Measurements from ENCODE around the gene RAVER1.
A peak's percentile ranks its signal among the peaks of the same experiment; 100 is the strongest.
"Not testable (repeated sequence)": the region's sequence is repeated elsewhere in the genome, so short reads cannot be mapped to it uniquely, and the experiment has no call there.

The RAVER1 gene

GRCh38 chr19:10290876-10291553 lies 42.3 kb downstream of the RAVER1 start:
- Mint-ChIP-seq H3K4me3 (peak overlapping the region; percentile 84), H3K27me3 (peaks cover 34% of the 10 kb centered on the region), H3K36me3 (no peaks in the 10 kb centered on the region), H3K9me3 (no peaks in the 10 kb centered on the region), H3K4me1 (peaks cover 65% of the 10 kb centered on the region), H3K27ac (no peak overlapping the region)

GRCh38 chr19:10290357-10290875 lies 42.9 kb downstream of the RAVER1 start:
- Mint-ChIP-seq H3K27me3 (peaks cover 31% of the 10 kb centered on the region), H3K27ac (no peak overlapping the region), H3K36me3 (no peaks in the 10 kb centered on the region), H3K4me3 (peak overlapping the region; percentile 84), H3K4me1 (peaks cover 60% of the 10 kb centered on the region), H3K9me3 (no peaks in the 10 kb centered on the region)

DNA sequence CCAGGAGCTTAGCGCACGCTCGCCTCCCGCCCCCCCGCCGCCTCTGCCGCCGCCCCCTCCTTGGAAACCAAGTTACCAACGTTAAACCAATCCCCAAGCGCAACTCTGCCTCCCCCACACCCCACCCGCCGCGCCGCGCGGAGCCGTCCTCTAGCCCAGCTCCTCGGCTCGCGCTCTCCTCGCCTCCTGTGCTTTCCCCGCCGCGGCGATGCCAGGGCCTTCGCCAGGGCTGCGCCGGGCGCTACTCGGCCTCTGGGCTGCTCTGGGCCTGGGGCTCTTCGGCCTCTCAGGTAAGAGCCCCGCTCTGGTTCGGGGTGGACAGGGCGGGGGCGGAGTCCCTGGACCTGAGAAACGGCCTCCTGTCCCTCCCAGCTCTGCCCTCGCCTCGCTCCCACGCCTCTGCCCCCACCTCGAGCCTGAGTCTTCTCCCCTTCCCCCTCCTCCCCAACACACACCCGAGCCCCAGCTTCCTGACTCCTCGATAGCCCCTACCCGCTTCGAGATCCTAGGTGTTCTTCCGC lies 43.4 kb downstream of the RAVER1 start, which contains the start of gene ICAM5:
Gene ICAM5 (plus strand): TSS at position 117 of the 521 bp plus-strand sequence. CDS start 92 bp downstream, at position 209.
- H3K4me3 Mint-ChIP-seq = peak within 1 kb of the TSS; percentile 84
- peaks cover 59% of the 10 kb centered on the region for H3K4me1 Mint-ChIP-seq
- H3K9me3 Mint-ChIP-seq = no peaks in the 10 kb centered on the region
- H3K27me3 Mint-ChIP-seq = peaks cover 30% of the 10 kb centered on the region
- H3K27ac Mint-ChIP-seq = peak within 1 kb of the TSS; percentile 55
- peaks cover 4% of the 10 kb centered on the region for H3K36me3 Mint-ChIP-seq

- peaks cover 56% of the 10 kb centered on the region for H3K4me1 Mint-ChIP-seq
Measured at GRCh38 chr19:10289167-10289835, 44.0 kb downstream of the RAVER1 start.

GRCh38 chr19:10288662-10289166 lies 44.6 kb downstream of the RAVER1 start:
- H3K36me3 Mint-ChIP-seq = peaks cover 5% of the 10 kb centered on the region
- H3K9me3 Mint-ChIP-seq = no peaks in the 10 kb centered on the region
- H3K4me1 Mint-ChIP-seq = peaks cover 55% of the 10 kb centered on the region
- H3K27ac Mint-ChIP-seq = peak overlapping the region; percentile 55
- H3K27me3 Mint-ChIP-seq = peaks cover 26% of the 10 kb centered on the region
- H3K4me3 Mint-ChIP-seq = peak overlapping the region; percentile 84

More at GRCh38 chr19:10289167-10289835, 44.0 kb downstream of the RAVER1 start:
- Mint-ChIP-seq H3K27ac (peak overlapping the region; percentile 17), H3K36me3 (peaks cover 4% of the 10 kb centered on the region), H3K4me3 (peak overlapping the region; percentile 84), H3K27me3 (peaks cover 27% of the 10 kb centered on the region), H3K9me3 (no peaks in the 10 kb centered on the region)

DNA sequence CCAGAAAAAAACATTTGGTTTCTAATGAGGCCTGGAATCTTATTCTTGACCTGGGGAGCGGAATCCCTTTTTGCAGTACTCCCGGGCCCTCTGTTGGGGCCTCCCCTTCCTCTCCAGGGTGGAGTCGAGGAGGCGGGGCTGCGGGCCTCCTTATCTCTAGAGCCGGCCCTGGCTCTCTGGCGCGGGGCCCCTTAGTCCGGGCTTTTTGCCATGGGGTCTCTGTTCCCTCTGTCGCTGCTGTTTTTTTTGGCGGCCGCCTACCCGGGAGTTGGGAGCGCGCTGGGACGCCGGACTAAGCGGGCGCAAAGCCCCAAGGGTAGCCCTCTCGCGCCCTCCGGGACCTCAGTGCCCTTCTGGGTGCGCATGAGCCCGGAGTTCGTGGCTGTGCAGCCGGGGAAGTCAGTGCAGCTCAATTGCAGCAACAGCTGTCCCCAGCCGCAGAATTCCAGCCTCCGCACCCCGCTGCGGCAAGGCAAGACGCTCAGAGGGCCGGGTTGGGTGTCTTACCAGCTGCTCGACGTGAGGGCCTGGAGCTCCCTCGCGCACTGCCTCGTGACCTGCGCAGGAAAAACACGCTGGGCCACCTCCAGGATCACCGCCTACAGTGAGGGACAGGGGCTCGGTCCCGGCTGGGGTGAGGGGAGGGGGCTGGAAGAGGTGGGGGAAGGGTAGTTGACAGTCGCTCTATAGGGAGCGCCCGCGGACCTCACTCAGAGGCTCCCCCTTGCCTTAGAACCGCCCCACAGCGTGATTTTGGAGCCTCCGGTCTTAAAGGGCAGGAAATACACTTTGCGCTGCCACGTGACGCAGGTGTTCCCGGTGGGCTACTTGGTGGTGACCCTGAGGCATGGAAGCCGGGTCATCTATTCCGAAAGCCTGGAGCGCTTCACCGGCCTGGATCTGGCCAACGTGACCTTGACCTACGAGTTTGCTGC lies 46.3 kb downstream of the RAVER1 start, which contains the start of gene ICAM4:
Gene ICAM4 (plus strand): TSS at position 153 of the 935 bp plus-strand sequence. CDS start 58 bp downstream, at position 211.
- no peaks in the 10 kb centered on the region for H3K9me3 Mint-ChIP-seq
- no peak within 1 kb of the TSS for H3K27ac Mint-ChIP-seq
- H3K36me3 Mint-ChIP-seq = peaks cover 5% of the 10 kb centered on the region
- H3K4me3 Mint-ChIP-seq = peak within 1 kb of the TSS; percentile 73
- peaks cover 46% of the 10 kb centered on the region for H3K4me1 Mint-ChIP-seq
- peaks cover 15% of the 10 kb centered on the region for H3K27me3 Mint-ChIP-seq

DNA sequence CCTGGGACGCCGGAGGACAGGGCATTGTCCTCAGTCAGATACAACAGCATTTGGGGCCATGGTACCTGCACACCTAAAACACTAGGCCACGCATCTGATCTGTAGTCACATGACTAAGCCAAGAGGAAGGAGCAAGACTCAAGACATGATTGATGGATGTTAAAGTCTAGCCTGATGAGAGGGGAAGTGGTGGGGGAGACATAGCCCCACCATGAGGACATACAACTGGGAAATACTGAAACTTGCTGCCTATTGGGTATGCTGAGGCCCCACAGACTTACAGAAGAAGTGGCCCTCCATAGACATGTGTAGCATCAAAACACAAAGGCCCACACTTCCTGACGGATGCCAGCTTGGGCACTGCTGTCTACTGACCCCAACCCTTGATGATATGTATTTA lies 47.9 kb downstream of the RAVER1 start:
- Mint-ChIP-seq H3K4me1 (peaks cover 35% of the 10 kb centered on the region), H3K9me3 (no peaks in the 10 kb centered on the region), H3K27me3 (peaks cover 8% of the 10 kb centered on the region), H3K27ac (no peak overlapping the region), H3K4me3 (no peak overlapping the region), H3K36me3 (peaks cover 5% of the 10 kb centered on the region)

DNA sequence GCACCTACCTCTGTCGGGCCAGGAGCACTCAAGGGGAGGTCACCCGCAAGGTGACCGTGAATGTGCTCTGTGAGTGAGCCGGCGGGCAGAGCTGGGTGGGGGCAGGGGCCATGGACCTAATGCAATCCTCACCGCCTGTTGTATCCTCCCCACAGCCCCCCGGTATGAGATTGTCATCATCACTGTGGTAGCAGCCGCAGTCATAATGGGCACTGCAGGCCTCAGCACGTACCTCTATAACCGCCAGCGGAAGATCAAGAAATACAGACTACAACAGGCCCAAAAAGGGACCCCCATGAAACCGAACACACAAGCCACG lies 48.4 kb downstream of the RAVER1 start:
- Mint-ChIP-seq H3K27ac (no peak overlapping the region), H3K27me3 (peaks cover 5% of the 10 kb centered on the region), H3K36me3 (peaks cover 7% of the 10 kb centered on the region), H3K4me3 (no peak overlapping the region), H3K4me1 (peaks cover 33% of the 10 kb centered on the region), H3K9me3 (no peaks in the 10 kb centered on the region)

GRCh38 chr19:10284065-10284959 lies 49.0 kb downstream of the RAVER1 start:
- H3K27ac Mint-ChIP-seq = no peak overlapping the region
- no peak overlapping the region for H3K4me3 Mint-ChIP-seq
- no peaks in the 10 kb centered on the region for H3K9me3 Mint-ChIP-seq
- peaks cover 34% of the 10 kb centered on the region for H3K4me1 Mint-ChIP-seq
- H3K27me3 Mint-ChIP-seq = peaks cover 5% of the 10 kb centered on the region
- peaks cover 10% of the 10 kb centered on the region for H3K36me3 Mint-ChIP-seq

DNA sequence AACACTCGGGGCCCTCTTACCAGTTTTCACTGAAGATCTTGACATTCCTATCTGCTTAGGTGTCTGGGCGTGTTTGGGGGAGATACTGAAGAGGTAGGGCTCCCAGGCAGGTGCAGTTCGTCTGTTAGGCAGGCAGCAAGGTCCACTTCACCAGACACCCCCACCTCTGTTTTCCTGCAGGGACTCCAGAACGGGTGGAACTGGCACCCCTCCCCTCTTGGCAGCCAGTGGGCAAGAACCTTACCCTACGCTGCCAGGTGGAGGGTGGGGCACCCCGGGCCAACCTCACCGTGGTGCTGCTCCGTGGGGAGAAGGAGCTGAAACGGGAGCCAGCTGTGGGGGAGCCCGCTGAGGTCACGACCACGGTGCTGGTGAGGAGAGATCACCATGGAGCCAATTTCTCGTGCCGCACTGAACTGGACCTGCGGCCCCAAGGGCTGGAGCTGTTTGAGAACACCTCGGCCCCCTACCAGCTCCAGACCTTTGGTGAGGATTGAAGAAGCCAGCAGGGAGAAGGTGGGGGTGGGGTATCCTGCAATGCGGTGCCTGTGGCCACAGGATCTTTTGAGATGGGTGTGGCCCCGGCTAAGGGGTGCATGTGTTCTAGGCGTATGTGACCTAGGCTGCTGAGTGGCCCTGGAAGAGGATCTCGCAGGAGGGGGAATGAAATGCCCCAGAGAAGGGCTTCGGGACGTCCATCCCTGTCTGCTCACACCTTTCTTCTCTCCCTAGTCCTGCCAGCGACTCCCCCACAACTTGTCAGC lies 49.8 kb downstream of the RAVER1 start:
- peaks cover 3% of the 10 kb centered on the region for H3K27me3 Mint-ChIP-seq
- H3K36me3 Mint-ChIP-seq = peaks cover 10% of the 10 kb centered on the region
- no peaks in the 10 kb centered on the region for H3K9me3 Mint-ChIP-seq
- H3K27ac Mint-ChIP-seq = no peak overlapping the region
- H3K4me1 Mint-ChIP-seq = peaks cover 26% of the 10 kb centered on the region
- no peak overlapping the region for H3K4me3 Mint-ChIP-seq

- H3K27me3 Mint-ChIP-seq, H3K9me3 Mint-ChIP-seq, H3K4me3 Mint-ChIP-seq, H3K27ac Mint-ChIP-seq: not testable (repeated sequence)
- peaks cover 15% of the 10 kb centered on the region for H3K4me1 Mint-ChIP-seq
- H3K36me3 Mint-ChIP-seq = peaks cover 12% of the 10 kb centered on the region
Measured at GRCh38 chr19:10282043-10282442, 51.3 kb downstream of the RAVER1 start.

DNA sequence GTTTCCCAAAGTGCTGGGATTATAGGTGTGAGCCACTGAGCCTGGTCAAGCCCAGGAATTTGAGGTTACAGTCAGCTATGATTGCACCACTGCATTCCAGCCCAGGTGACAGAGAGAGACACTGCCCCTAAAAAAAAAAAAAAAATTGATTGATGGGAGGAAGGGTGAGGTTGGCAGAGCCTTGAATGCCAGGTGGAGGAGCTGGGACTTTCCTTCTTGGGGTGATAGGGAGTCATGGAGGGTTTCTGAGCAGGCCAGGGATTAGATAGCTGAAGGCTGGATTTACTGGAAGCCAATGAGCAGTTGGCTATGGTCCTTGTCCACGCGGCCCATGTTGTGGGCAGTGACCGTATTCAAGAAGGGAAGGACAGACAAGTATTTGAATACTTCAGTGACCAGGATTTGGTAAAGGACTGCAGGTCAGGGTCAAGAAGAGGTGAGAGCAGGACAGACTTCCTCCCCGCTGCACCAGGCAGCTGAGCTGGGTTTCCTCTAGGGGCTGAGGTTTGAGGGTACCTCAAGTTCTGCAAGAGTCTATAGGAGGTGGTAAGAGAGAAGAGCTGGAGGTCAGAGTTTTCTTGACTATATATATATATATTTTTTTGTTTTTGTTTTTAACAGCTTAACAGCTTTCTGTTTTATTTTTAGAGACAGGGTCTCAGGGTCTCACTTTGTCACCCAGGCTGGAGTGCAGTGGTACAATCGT lies 53.4 kb downstream of the RAVER1 start:
- Mint-ChIP-seq H3K27me3 (no peaks in the 10 kb centered on the region), H3K36me3 (peaks cover 8% of the 10 kb centered on the region), H3K27ac (no peak overlapping the region), H3K4me3 (no peak overlapping the region), H3K9me3 (no peaks in the 10 kb centered on the region), H3K4me1 (peaks cover 6% of the 10 kb centered on the region)

GRCh38 chr19:10278935-10279334 lies 54.4 kb downstream of the RAVER1 start:
- Mint-ChIP-seq H3K27me3 (no peaks in the 10 kb centered on the region), H3K4me1 (peaks cover 8% of the 10 kb centered on the region), H3K4me3 (no peak overlapping the region), H3K9me3 (no peaks in the 10 kb centered on the region), H3K27ac (no peak overlapping the region), H3K36me3 (peaks cover 7% of the 10 kb centered on the region)
